Ishikawa (cell line): ENCODE measurements around the gene RPS21.

Source experiments
- CEBPB ChIP-seq: IDR thresholded peaks from 2 replicates; pipeline ENCODE4 v1.6.1; 2012
- EP300 ChIP-seq: IDR thresholded peaks from 2 replicates; pipeline ENCODE4 v1.6.1; 2012; ENCODE audit warnings: borderline replicate concordance
- MAX ChIP-seq: IDR thresholded peaks from 2 replicates; pipeline ENCODE4 v1.6.1; 2012
- RAD21 ChIP-seq: IDR thresholded peaks from 2 replicates; pipeline ENCODE4 v1.6.1; 2012; ENCODE audit warnings: low read depth
- REST ChIP-seq: IDR thresholded peaks from 2 replicates; pipeline ENCODE4 v1.6.1; 2012; ENCODE audit warnings: low read depth, mild to moderate bottlenecking
- TCF12 ChIP-seq: IDR thresholded peaks from 2 replicates; pipeline ENCODE4 v1.6.1; 2012; ENCODE audit warnings: low read depth
- USF1 ChIP-seq: IDR thresholded peaks from 2 replicates; pipeline ENCODE4 v1.6.1; 2012
- YY1 ChIP-seq: IDR thresholded peaks from 2 replicates; pipeline ENCODE4 v1.6.1; 2012; ENCODE audit warnings: low read depth
- ZBTB7A ChIP-seq: IDR thresholded peaks from 2 replicates; pipeline ENCODE4 v1.6.1; 2012; ENCODE audit warnings: low read depth

GRCh38 chr20:62381842-62382241 is 5.1 kb upstream of the RPS21 start:
- TF ChIP-seq CEBPB (no peak), REST (no peak), EP300 (no peak), TCF12 (no peak), RAD21 (no peak), YY1 (no peak), ZBTB7A (no peak), USF1 (no peak), MAX (no peak)
